GM12892 (cell line): ENCODE data around the gene HECTD3.

Source experiments
- POLR2A ChIP-seq: IDR thresholded peaks from 2 replicates; pipeline ENCODE4 v1.6.1; 2011; ENCODE audit warnings: low read depth, low read length, control low read depth
- POLR2AphosphoS5 ChIP-seq: IDR thresholded peaks from 2 replicates; pipeline ENCODE4 v1.6.1; 2011; ENCODE audit warnings: low read depth, low read length, control low read depth
- TAF1 ChIP-seq: IDR thresholded peaks from 2 replicates; pipeline ENCODE4 v1.6.1; 2011; ENCODE audit warnings: low read depth, mild to moderate bottlenecking, control low read depth, low read length, borderline replicate concordance

DNA sequence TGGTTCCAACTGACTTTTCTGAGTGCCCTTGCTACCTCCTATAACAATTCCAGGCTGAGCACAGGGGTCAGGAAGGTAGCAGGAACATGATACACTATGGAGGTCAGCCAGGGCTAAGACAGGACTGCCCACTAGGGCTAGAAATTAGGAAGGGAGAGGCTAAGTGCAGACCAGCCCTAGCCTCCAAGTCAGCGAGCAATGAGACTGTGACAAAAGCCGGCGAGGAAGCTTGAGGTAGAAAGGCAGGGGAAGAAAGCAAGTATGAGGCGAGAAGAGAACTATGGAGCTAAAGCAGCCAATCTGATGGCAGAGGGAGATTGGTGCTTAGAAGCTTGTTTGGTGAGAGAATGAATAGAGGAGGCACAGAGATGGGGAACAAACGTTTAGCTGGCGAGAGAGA is 5.6 kb upstream of the HECTD3 start:
- TF ChIP-seq POLR2A (no peak), TAF1 (no peak), POLR2AphosphoS5 (no peak)
